ENCODE results near the gene NSMCE1. TPM values are rescaled to one million over a fixed set of nuclear protein-coding genes. Genes with fewer than 3 reads are reported as not detected.
"Not testable (repeated sequence)": the region's sequence is repeated elsewhere in the genome, so short reads cannot be mapped to it uniquely, and the experiment has no call there.

NSMCE1 gene
- total RNA-seq, 1 donor from 2014 or later: 39.6 TPM

GRCh38 chr16:27272697-27273096 lies 4.1 kb upstream of the NSMCE1 start:
- DNase-seq (ENCODE audit: low spot score): not testable (repeated sequence)

- DNase-seq (ENCODE audit: low spot score): no peak
These were observed 3.5 kb upstream of the NSMCE1 start for GRCh38 chr16:27272076-27272475.

- DNase-seq (ENCODE audit: low spot score): no peak
These were observed 1.8 kb upstream of the NSMCE1 start for GRCh38 chr16:27270349-27270748.

GRCh38 chr16:27269300-27270150 lies 953 bp upstream of the NSMCE1 start:
- DNase-seq (ENCODE audit: low spot score): no peak

- no peak for DNase-seq (ENCODE audit: low spot score)
These were observed 1.4 kb downstream of the NSMCE1 start for GRCh38 chr16:27267037-27267677.

GRCh38 chr16:27265982-27266381 lies 2.6 kb downstream of the NSMCE1 start:
- no peak for DNase-seq (ENCODE audit: low spot score)

- no peak for DNase-seq (ENCODE audit: low spot score)
These were observed 4.4 kb downstream of the NSMCE1 start for GRCh38 chr16:27264151-27264550.

- not testable (repeated sequence) for DNase-seq (ENCODE audit: low spot score)
These were observed 5.6 kb downstream of the NSMCE1 start for GRCh38 chr16:27262904-27263423.

- no peak for DNase-seq (ENCODE audit: low spot score)
These were observed 8.9 kb downstream of the NSMCE1 start for GRCh38 chr16:27259710-27260109.

GRCh38 chr16:27258241-27258734 lies 10.3 kb downstream of the NSMCE1 start:
- no peak for DNase-seq (ENCODE audit: low spot score)

GRCh38 chr16:27257271-27257670 lies 11.3 kb downstream of the NSMCE1 start:
- DNase-seq (ENCODE audit: low spot score): no peak

- no peak for DNase-seq (ENCODE audit: low spot score)
These were observed 11.7 kb downstream of the NSMCE1 start for GRCh38 chr16:27256861-27257260.

- DNase-seq (ENCODE audit: low spot score): no peak
These were observed 14.2 kb downstream of the NSMCE1 start for GRCh38 chr16:27254262-27254811.

- DNase-seq (ENCODE audit: low spot score): no peak
These were observed 15.0 kb downstream of the NSMCE1 start for GRCh38 chr16:27253526-27253930.

- no peak for DNase-seq (ENCODE audit: low spot score)
These were observed 16.4 kb downstream of the NSMCE1 start for GRCh38 chr16:27252206-27252585.

- no peak for DNase-seq (ENCODE audit: low spot score)
These were observed 16.9 kb downstream of the NSMCE1 start for GRCh38 chr16:27251541-27252205.

- DNase-seq (ENCODE audit: low spot score): peak; percentile 65
These were observed 19.7 kb downstream of the NSMCE1 start for GRCh38 chr16:27248886-27249285.

GRCh38 chr16:27248036-27248435 lies 20.5 kb downstream of the NSMCE1 start:
- DNase-seq (ENCODE audit: low spot score): no peak

- not testable (repeated sequence) for DNase-seq (ENCODE audit: low spot score)
These were observed 21.5 kb downstream of the NSMCE1 start for GRCh38 chr16:27247076-27247475.

- no peak for DNase-seq (ENCODE audit: low spot score)
These were observed 22.1 kb downstream of the NSMCE1 start for GRCh38 chr16:27246439-27246838.
